NCI-H187 (cell line): ENCODE data around the gene CHRD.

Source experiments
- DNase-seq, 2 experiments: peaks; one replicate each; lab custom pipeline; 2025; lab: John Stamatoyannopoulos, UW

The CHRD gene

GRCh38 chr3:184346480-184347190, 33.2 kb upstream of the CHRD start:
- DNase-seq = no peak

DNA sequence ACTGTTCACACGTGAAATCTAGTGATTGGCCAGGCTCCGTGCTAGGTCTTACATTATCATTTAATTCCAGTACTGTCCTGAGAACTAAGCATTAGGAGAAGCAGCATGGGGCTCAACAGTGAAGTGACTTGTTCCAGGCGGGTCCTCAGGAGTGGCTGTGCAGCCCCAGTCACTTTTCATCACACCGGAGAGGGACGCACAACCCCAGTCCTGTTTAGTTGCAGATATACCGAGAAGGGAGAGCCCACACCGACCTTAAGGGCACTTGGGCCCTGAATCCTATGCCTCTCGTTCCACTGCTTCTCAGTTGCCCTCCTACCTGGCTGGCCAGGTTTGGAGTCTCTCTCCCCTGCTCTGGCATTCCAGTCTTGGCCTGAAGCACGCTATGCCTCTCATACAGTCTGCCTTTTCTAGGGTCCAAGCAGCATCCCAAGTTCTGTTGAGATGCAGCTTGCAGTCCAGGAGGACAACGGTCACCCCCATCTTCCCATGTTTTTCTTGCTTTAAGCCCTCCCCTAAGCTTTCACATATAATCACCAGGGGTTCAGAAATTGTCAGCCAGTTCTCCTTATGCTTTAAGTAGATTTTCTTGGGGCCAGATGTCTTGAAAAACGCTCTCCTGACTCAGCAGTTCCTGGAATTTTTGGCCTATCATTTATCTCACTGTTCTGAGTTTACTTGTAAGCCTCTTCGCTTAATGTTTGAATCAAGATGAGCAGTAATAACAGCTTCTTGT, 32.4 kb upstream of the CHRD start:
- DNase-seq = no peak

GRCh38 chr3:184348057-184348382, 31.8 kb upstream of the CHRD start:
- DNase-seq = no peak

- DNase-seq = no peak
These were observed 30.0 kb upstream of the CHRD start for GRCh38 chr3:184349563-184350470.

GRCh38 chr3:184350618-184351017, 29.2 kb upstream of the CHRD start:
- DNase-seq = no peak

DNA sequence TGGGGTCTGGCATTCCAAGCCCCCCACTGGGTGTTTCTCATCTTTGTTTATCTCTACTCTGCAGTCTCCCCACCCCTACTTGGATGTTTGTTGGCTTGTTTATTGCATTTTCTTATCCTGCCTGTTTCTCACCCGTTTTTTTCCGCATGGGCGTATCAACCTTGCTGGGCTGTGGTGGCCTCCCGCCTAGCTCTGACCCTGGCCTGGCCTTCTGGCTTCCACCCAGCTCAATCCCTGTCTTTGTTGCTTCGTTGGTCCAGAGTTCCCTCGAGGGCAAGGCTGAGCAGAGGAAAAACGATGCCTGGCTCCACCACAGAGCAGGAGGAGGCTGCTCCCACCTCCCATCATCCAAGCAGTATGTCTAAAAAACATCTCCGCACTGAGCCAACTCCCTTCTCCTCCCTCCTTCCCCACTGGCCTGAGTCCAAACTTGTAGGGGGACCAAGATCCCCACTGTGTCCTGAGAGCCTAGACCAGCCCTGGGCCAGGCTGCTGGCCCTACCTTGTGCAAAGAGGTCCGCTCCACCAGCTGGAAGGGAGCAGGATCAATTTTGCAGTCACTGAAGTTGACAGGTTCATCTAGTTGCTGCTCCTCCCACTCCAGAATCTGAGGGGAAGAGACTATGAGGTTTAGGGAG, 28.2 kb upstream of the CHRD start:
- DNase-seq = no peak

GRCh38 chr3:184352149-184352785, 27.6 kb upstream of the CHRD start:
- no peak for DNase-seq

GRCh38 chr3:184352897-184353545, 26.8 kb upstream of the CHRD start:
- DNase-seq = no peak

DNA sequence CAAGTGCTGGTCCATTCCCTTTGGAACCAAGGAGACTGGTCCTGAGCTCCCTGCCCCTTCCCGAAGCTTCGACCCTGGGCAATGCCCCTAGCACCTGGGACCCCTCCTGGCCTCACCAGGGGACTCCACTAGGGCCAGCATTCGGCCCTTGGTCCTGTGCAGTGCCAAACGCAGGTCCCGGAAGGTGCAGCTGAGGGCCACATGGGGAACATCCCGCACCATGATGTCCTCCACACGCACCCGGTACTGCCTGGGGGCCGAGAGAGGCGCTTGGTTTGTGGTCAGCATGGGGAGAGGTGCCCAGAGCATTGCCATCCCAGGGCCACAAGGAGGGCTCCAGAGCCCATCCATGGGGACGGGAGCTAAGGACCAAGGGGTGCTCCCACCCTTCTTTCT, 26.3 kb upstream of the CHRD start:
- no peak for DNase-seq

- DNase-seq = peak in 1 of 2 experiments; percentile 20
These were observed 25.6 kb upstream of the CHRD start for GRCh38 chr3:184354121-184354728.

- no peak for DNase-seq
These were observed 25.1 kb upstream of the CHRD start for GRCh38 chr3:184354754-184355153.

DNA sequence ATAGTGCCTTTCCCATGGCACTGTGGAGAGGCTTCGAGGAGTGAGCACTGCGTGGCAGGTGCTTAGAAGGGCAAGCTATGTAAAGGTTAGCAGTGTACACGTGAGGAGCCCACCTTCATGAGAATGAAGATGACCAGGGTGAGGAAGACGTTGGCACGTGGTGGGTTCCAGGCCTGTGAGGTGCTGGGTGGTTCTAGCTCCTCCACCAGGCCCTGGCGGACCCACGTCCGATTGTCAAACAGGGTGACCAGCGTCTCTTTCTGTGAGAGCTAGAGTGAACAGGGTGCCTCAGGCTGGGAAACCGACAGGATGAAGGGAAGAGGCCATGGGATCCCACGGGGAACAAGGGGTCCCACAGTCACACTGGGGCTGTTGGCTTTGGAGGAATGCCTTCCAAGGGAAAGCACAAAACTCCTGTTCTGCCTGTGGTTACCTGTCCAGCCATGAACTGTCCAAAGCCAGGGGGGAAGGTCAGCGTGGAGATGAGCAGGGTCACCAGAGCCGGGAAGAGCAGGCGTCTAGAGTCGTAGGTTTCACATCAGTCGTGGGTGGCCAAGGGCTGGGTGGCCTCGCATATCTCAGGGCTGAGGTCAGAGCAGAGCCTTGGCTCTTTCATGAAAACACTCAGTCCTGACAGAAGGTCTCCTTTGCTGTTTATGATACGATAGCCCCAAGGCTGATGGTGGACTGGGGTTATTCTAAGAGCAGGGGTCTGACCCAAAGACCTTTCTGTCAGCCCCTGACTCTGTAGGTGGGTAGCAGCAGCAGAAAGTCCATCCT, 24.4 kb upstream of the CHRD start:
- DNase-seq = no peak

GRCh38 chr3:184357248-184358123, 22.4 kb upstream of the CHRD start:
- no peak for DNase-seq

GRCh38 chr3:184358124-184358767, 21.6 kb upstream of the CHRD start:
- DNase-seq = no peak

DNA sequence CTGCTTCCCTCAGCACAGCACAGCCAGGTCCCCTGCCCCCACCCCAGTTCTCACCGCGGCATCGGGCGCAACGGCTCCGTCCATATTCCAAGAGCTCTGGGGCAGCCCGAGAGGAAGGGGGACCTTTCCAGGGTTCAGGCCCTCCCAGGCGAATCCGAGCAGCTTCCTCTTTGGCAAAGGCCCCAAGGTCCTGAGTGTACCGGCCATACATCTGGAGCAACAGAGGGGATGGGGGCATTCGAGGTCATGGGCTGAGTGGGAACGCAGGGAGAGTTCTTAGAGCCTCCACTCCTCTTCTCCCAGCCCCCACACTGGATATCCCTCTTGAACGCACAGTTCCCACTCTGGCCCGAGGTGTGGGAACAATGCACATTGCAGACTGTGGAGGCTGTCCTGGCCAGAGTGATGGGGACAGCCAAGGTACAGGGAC, 20.9 kb upstream of the CHRD start:
- no peak for DNase-seq

DNA sequence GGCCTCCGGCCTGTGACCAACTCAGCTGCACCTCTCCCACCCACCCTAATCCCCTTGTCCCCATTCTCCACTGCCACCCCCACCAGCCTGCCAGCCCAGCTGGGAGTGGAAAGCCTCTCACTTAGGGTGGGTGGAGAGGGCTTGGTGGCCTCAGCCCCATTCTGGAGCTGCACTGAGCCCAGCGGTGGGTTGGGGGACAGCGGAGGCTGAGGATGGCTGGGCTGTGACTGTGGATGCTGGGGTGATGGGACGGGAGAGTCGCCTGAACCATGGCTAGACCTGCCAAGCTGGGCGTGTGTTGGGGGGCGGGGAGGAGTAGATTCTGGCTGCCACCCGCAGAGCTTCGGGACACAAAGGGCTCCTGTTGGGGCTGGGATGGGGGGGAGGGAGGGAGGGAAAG, 20.2 kb upstream of the CHRD start:
- no peak for DNase-seq

DNA sequence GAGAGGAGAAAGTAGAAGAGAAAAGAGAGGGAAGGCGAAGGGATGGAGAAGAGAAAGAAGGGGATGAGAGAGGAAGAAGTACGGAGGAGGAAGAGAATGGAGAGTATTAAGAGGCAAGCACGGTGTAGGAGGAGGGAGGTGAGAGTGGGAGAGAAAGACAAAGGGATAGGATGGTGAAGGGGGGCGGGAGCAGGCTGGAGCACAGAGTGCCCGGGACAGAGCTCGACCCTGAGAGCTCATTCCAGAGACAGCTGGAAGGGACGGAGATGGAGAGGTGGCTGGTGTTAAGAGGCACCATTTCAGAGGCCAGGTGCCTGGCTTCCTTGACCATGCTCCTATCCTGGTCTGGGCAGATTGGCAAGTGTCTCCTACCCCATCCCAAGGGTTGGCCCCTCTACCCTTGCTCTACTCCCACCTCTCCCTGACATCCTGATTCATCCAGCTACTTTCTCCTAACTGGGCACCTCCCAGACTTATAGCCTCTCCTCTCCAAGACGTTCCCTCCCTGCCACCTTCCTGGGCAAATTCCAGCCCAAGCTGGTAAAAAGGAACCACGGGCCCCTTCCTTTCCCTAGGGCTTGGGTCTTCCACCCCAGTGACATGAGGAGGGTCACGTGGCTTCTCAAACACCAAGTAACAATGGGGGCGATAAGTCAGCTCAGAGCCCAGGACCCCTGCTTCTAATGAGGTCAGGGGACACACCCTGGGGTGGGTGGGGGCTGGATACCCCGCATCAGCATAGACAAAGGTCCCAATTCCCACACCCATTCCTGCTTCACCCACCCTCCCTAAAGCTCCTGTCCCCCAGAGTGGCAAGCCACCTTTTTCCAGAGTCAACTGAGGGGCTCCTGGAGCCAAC, 19.6 kb upstream of the CHRD start:
- DNase-seq = no peak
